Measurements from ENCODE around the gene RNF112.

DNA sequence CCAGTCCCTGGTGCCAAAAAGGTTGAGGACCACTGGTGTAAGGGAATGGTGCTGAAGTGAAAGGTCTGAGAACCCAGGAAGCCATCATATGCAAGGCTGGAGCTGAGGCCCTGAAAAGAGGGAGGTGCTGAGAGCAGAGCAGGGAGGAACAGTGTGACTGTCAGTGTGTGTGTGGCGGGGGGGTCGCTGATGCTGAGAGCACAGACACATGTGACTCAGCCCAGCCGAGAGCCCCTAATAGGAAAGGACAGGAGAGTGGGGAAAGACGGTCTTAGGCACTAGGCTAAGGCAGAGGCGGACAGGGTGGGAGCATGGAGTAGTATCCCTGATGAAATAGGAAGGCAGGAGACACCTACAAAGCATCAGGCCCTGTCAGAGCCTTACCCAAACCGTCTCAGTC is 49.7 kb upstream of the RNF112 start:
- no peak for TF ChIP-seq POLR2A (IDR thresholded peaks at IDR 0.05; ENCODE audit: low read depth, low read length)
- no peak for TF ChIP-seq POLR2AphosphoS5 (IDR thresholded peaks at IDR 0.05; ENCODE audit: low read depth, low read length)
- no peak for TF ChIP-seq TAF1 (IDR thresholded peaks at IDR 0.05; ENCODE audit: borderline replicate concordance, low read depth, low read length)

Measured in GM12892 (cell line).